AG09319 (cell line): Measurements from ENCODE around the gene RAP1GAP2.
"Not testable (repeated sequence)": the region's sequence is repeated elsewhere in the genome, so short reads cannot be mapped to it uniquely, and the experiment has no call there.

Experiments
- DNase-seq: peaks from one replicate; pipeline ENCODE4 v3.0.0-alpha.2; 2010; ENCODE audit warnings: low read depth; ENCODE audit errors: extremely low read depth
- CTCF ChIP-seq: IDR thresholded peaks from 2 replicates; pipeline ENCODE4 v1.5.1; 2011; ENCODE audit warnings: low read depth, mild to moderate bottlenecking, inconsistent platforms, low read length, moderate library complexity

The RAP1GAP2 gene

GRCh38 chr17:2981325-2981724, 185.1 kb downstream of the RAP1GAP2 start:
- no peak for DNase-seq
- no peak for TF ChIP-seq CTCF

DNA sequence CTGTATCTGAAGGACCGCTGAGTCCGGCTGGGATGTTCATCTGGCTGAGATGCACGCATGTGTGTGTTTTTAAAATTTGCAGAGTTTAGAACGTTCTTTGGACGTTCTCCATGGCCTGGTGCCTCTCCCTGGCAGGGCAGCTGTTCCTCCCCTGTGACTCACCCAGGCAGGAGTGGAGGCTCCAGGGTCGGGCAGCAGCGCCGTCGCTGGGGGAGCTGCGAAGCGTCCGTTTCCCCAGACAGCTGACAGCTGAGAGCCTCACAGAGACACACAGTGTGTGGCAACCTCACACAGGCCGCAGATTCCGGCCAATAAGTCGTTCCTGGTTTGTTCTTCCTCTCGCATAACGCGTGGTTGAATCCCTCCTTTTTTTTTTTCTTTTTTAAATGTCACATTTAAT, 186.6 kb downstream of the RAP1GAP2 start:
- TF ChIP-seq CTCF, result peak; percentile 65
- DNase-seq, result peak; percentile 75

- TF ChIP-seq CTCF, result no peak
- no peak for DNase-seq
These were observed 187.0 kb downstream of the RAP1GAP2 start for GRCh38 chr17:2983255-2983654.

DNA sequence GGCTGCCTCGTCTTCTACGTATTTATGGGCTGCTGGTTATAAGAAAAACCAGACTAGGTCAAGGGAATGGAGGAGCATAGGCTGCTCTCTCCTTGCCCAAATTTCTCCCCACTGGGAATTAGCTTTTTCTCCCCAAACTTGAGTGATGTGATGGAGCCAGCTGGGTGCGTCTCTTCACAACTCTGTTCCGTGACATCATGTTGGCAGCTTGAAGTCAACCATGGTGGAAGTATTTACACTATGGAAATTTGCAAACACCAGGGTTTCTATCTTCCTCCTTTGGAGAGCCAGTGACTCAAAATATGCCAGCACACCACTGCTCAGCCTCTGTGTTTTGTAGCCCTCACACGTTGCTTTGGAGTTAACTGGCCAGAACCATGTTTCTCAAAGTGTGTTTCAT, 189.1 kb downstream of the RAP1GAP2 start:
- TF ChIP-seq CTCF, result no peak
- no peak for DNase-seq

GRCh38 chr17:2986925-2987324, 190.7 kb downstream of the RAP1GAP2 start:
- no peak for TF ChIP-seq CTCF
- DNase-seq, result no peak

DNA sequence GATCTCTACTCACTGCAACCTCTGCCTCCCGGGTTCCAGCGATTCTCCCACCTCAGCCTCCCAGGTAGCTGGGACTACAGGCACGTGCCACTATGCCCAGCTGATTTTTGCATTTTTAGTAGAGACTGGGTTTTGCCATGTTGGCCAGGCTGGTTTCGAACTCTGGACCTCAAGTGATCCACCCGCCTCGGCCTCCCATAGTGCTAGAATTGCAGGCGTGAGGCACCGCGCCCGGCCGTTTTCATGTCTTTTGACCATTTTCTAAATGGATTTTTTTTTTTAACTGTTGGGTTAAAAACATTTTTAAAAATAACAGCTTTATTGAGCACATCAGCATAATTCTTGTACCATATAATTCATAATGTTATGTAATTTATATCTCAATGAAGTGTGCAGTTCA, 193.2 kb downstream of the RAP1GAP2 start:
- not testable (repeated sequence) for DNase-seq

GRCh38 chr17:2989855-2990254, 193.6 kb downstream of the RAP1GAP2 start:
- no peak for TF ChIP-seq CTCF
- DNase-seq, result no peak

- TF ChIP-seq CTCF, result no peak
- DNase-seq, result no peak
These were observed 194.2 kb downstream of the RAP1GAP2 start for GRCh38 chr17:2990396-2990795.

GRCh38 chr17:2991396-2992180, 195.3 kb downstream of the RAP1GAP2 start:
- DNase-seq, result not testable (repeated sequence)
